Fibroblast of lung (primary cell): ENCODE measurements around the gene RNMT. TPM values are rescaled to one million over a fixed set of nuclear protein-coding genes. Genes with fewer than 3 reads are reported as not detected.
A peak's percentile ranks its signal among the peaks of the same experiment; 100 is the strongest.

Experiments used
- DNase-seq, 2 donors: peaks; one replicate each; pipeline versions ENCODE4 v3.0.0 to v3.0.0-alpha.2; 2010; ENCODE audit warnings: low read depth in 2 of 2
- H2AFZ ChIP-seq: 2 replicates; pipeline ENCODE4 v1.5.1; 2012; ENCODE audit warnings: low read length, control low read depth, inconsistent platforms
- H3K27ac ChIP-seq: 2 replicates; pipeline ENCODE4 v1.5.1; 2011; ENCODE audit warnings: low read length, control low read depth; ENCODE audit not compliant: insufficient read depth
- H3K27me3 ChIP-seq: 2 replicates; pipeline ENCODE4 v1.5.1; 2011; ENCODE audit warnings: mild to moderate bottlenecking, low read length; ENCODE audit not compliant: control insufficient read depth, insufficient read depth
- H3K36me3 ChIP-seq: 2 replicates; pipeline ENCODE4 v1.5.1; 2011; ENCODE audit warnings: low read length; ENCODE audit not compliant: control insufficient read depth, insufficient read depth
- H3K4me1 ChIP-seq: 2 replicates; pipeline ENCODE4 v1.5.1; 2011; ENCODE audit warnings: low read length; ENCODE audit not compliant: control insufficient read depth, insufficient read depth; ENCODE audit errors: extremely low read depth
- H3K4me2 ChIP-seq: 2 replicates; pipeline ENCODE4 v1.5.1; 2011; ENCODE audit warnings: low read length, control low read depth; ENCODE audit not compliant: insufficient read depth; ENCODE audit errors: extremely low read depth
- H3K4me3 ChIP-seq, 4 experiments: fragments of 200-600 bp in 1 of 4; sonication (generic) in 1 of 4; replicated peaks in 1 of 4; 2 replicates each; pipeline ENCODE4 v1.5.1; 2011 to 2016; ENCODE audit warnings: low read length in 4 of 4, low read depth in 3 of 4, mild to moderate bottlenecking in 3 of 4, control low read depth in 2 of 4, inconsistent platforms in 1 of 4, mixed read lengths in 1 of 4; ENCODE audit not compliant: insufficient read depth in 1 of 4; ENCODE audit errors: control extremely low read depth in 1 of 4
- H3K79me2 ChIP-seq: 2 replicates; pipeline ENCODE4 v1.5.1; 2012; ENCODE audit warnings: mild to moderate bottlenecking, low read length, inconsistent platforms; ENCODE audit not compliant: control insufficient read depth, insufficient read depth
- H3K9ac ChIP-seq: 2 replicates; pipeline ENCODE4 v1.5.1; 2011; ENCODE audit warnings: mild to moderate bottlenecking, low read length, control low read depth; ENCODE audit not compliant: insufficient read depth
- H3K9me3 ChIP-seq: 2 replicates; pipeline ENCODE4 v1.5.1; 2012; ENCODE audit warnings: low read depth, low read length; ENCODE audit not compliant: control insufficient read depth, insufficient read depth
- H4K20me1 ChIP-seq: 2 replicates; pipeline ENCODE4 v1.5.1; 2011; ENCODE audit warnings: low read length; ENCODE audit not compliant: control insufficient read depth, insufficient read depth; ENCODE audit errors: extremely low read depth
- EZH2 ChIP-seq: IDR thresholded peaks from 2 replicates; pipeline ENCODE4 v1.5.1; 2012; ENCODE audit warnings: low read length, control low read depth, mild to moderate bottlenecking; ENCODE audit errors: missing control alignments
- polyA plus RNA-seq, 2 donors: library from polyadenylated mRNA; depleted of rRNA in 1 of 2; stranded (reverse) in 1 of 2; unstranded in 1 of 2; fragments of >200 nt; gene quantifications; 2 replicates each; pipeline ENCODE4 v1.2.1, GENCODE V29; 2011 to 2012; ENCODE audit warnings: missing spikeins in 1 of 2
- total RNA-seq: library from RNA; depleted of rRNA; stranded (reverse); fragments of >200 nt; gene quantifications from 2 replicates; pipeline ENCODE4 v1.2.1, GENCODE V29; 2014
- TF ChIP-seq, protein P1 (sequence below), 2 donors: IDR thresholded peaks in 1 of 2; conservative IDR thresholded peaks in 1 of 2; 1 replicate in 1 of 2; 2 replicates in 1 of 2; pipeline ENCODE4 v1.5.1; 2011 to 2012; ENCODE audit warnings: low read length in 2 of 2, control low read depth in 1 of 2, inconsistent platforms in 1 of 2, low read depth in 1 of 2, mild to moderate bottlenecking in 1 of 2

RNMT gene
- total and polyA plus RNA-seq, 2 donors (not counting 1 experiment from before 2014, with no cell fraction given): 17.2 to 18.2 TPM

DNA sequence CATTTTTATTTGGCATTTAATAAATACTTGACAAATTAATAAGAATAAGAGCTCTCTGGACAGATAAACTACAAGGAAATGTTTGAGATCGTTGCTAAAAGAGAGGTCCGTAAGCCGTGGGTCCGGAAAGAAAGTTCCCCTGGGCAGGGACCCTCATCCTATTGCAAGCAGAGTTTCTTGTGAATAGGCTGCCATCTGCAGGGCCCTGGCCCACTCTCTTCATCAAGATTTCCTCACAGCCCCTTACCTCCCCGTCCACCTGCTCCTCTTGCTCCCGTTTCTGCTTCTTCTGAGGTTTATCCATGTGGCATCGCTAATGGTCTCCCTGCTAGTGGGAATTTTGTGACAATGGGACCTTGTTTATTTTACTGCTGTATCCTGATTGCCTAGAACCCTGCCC, 67.3 kb downstream of the RNMT start:
- H4K20me1 ChIP-seq: no peaks in the 10 kb centered on the region

DNA sequence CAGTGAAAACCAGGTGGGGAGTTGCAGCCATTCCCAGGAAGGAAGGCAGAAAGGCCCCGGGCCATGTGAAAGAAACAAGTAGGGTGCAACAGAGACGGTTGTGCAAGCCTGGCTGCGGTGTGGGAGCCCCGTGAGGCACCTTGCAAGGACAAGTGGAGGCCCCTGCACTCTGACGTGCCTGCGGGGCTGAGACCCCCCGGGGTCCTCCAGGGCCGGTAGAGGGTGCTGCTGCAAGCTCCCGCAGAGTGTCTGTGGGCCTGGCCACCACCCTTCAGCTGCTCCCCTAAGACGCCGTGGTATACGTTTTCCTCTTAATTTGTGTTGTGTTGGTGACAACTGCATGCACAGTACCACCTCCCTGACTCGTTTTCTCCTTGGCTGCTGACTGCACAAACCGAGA, 70.0 kb downstream of the RNMT start:
- no peaks in the 10 kb centered on the region for H4K20me1 ChIP-seq
- no peaks in the 10 kb centered on the region for H3K36me3 ChIP-seq
- H3K9ac ChIP-seq: no peak overlapping the region
- H3K9me3 ChIP-seq: no peaks in the 10 kb centered on the region
- no peak for DNase-seq
- no peaks in the 10 kb centered on the region for H3K4me1 ChIP-seq
- no peaks in the 10 kb centered on the region for H3K79me2 ChIP-seq
- no peak overlapping the region for H3K27ac ChIP-seq
- no peaks in the 10 kb centered on the region for H3K27me3 ChIP-seq
- no peak overlapping the region for H3K4me3 ChIP-seq
- TF ChIP-seq, protein P1, sequence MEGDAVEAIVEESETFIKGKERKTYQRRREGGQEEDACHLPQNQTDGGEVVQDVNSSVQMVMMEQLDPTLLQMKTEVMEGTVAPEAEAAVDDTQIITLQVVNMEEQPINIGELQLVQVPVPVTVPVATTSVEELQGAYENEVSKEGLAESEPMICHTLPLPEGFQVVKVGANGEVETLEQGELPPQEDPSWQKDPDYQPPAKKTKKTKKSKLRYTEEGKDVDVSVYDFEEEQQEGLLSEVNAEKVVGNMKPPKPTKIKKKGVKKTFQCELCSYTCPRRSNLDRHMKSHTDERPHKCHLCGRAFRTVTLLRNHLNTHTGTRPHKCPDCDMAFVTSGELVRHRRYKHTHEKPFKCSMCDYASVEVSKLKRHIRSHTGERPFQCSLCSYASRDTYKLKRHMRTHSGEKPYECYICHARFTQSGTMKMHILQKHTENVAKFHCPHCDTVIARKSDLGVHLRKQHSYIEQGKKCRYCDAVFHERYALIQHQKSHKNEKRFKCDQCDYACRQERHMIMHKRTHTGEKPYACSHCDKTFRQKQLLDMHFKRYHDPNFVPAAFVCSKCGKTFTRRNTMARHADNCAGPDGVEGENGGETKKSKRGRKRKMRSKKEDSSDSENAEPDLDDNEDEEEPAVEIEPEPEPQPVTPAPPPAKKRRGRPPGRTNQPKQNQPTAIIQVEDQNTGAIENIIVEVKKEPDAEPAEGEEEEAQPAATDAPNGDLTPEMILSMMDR (conservative IDR thresholded peaks at IDR 0.05 in 1 of 2, IDR thresholded peaks at IDR 0.05 in 1 of 2; ENCODE audit: low read depth in 1 of 2, low read length in 2 of 2): no peak
- no peak for TF ChIP-seq EZH2
- H3K4me2 ChIP-seq: no peak overlapping the region
- H2AFZ ChIP-seq: no peak overlapping the region

More for the DNA sequence above, 67.3 kb downstream of the RNMT start:
- Histone ChIP-seq H3K4me1 (no peaks in the 10 kb centered on the region), H3K36me3 (no peaks in the 10 kb centered on the region), H3K9ac (no peak overlapping the region), H3K4me3 (no peak overlapping the region), H3K9me3 (no peaks in the 10 kb centered on the region), H3K27me3 (no peaks in the 10 kb centered on the region), H3K79me2 (no peaks in the 10 kb centered on the region), H3K4me2 (no peak overlapping the region), H3K27ac (no peak overlapping the region), H2AFZ (no peak overlapping the region)
- TF ChIP-seq, protein P1 (conservative IDR thresholded peaks at IDR 0.05 in 1 of 2, IDR thresholded peaks at IDR 0.05 in 1 of 2; ENCODE audit: low read depth in 1 of 2, low read length in 2 of 2): no peak
- TF ChIP-seq EZH2: no peak
- DNase-seq: no peak

DNA sequence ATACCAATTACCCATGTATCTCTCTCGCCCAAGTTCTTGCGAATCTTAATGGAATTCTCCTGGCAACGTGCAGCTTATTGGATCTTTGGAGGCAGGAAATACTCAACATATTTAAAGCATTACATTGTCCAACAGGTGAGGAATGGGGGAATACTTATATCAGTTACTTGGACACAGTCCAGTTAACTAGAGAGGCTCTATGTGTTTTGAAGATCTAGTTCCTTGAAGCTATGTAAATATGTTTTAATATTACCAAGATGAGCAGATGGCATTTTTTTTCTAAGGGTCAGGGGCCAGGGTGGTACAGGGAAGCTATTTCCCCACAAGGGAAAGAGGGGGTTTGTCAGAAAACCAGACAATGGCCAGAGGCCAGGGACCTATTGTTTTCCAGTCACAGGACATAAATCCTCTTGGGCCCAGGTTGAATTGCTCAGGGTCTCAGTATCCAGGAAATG, 70.7 kb downstream of the RNMT start:
- no peak overlapping the region for H3K4me2 ChIP-seq
- TF ChIP-seq EZH2: no peak
- TF ChIP-seq, protein P1 (conservative IDR thresholded peaks at IDR 0.05 in 1 of 2, IDR thresholded peaks at IDR 0.05 in 1 of 2; ENCODE audit: low read depth in 1 of 2, low read length in 2 of 2): no peak
- no peak overlapping the region for H3K27ac ChIP-seq
- H3K79me2 ChIP-seq: no peaks in the 10 kb centered on the region
- no peaks in the 10 kb centered on the region for H3K36me3 ChIP-seq
- no peaks in the 10 kb centered on the region for H3K27me3 ChIP-seq
- no peaks in the 10 kb centered on the region for H3K4me1 ChIP-seq
- DNase-seq: peak in 1 of 2 donors; percentile 70
- H4K20me1 ChIP-seq: no peaks in the 10 kb centered on the region
- H3K9ac ChIP-seq: no peak overlapping the region
- H2AFZ ChIP-seq: no peak overlapping the region
- H3K4me3 ChIP-seq: no peak overlapping the region
- no peaks in the 10 kb centered on the region for H3K9me3 ChIP-seq
